ENCODE data around the gene CUL4B. TPM values are rescaled to one million over a fixed set of nuclear protein-coding genes. Genes with fewer than 3 reads are reported as not detected.

Gene CUL4B
- total and polyA plus RNA-seq, 2 donors (not counting 3 experiments of a cell fraction or from before 2014, with no cell fraction given), result 22.2 to 90.0 TPM

GRCh38 chrX:120477453-120477852 lies 83.3 kb downstream of the CUL4B start:
- intact Hi-C loops (cut with micrococcal nuclease) (no loop called here), dilution Hi-C loops (cut with MboI; ENCODE audit: extremely low pct_ligation_motif_present, low sequenced_read_pairs) (no loop called here)
- FAIRE-seq (no peak), DNase-seq (ENCODE audit: low read depth, low spot score) (no peak)
- ChIA-PET POLR2A (no interaction called here), CTCF (interaction anchor here (1.1 to 2.2 kb wide), 3 partner anchors 9 to 264 kb away, joined by 4 to 5 read pairs (median 4); no protein-coding TSS in a partner anchor)
- TF ChIP-seq GATA2 (IDR thresholded peaks at IDR 0.05; ENCODE audit: insufficient read depth, insufficient read length, low read depth, low read length) (no peak), POLR2A (IDR thresholded peaks at IDR 0.05; ENCODE audit: low read depth, low read length) (no peak), JUN (IDR thresholded peaks at IDR 0.05; ENCODE audit: borderline replicate concordance, insufficient read depth, insufficient read length, low read depth) (no peak), MAX (IDR thresholded peaks at IDR 0.05; ENCODE audit: insufficient read depth, insufficient read length) (no peak), MYC (IDR thresholded peaks at IDR 0.05; ENCODE audit: low read depth, low read length) (no peak), EZH2 (IDR thresholded peaks at IDR 0.05; ENCODE audit: borderline replicate concordance, low read depth, low read length, severe bottlenecking) (no peak), CTCF (IDR thresholded peaks at IDR 0.05; ENCODE audit: extremely low read depth in 1 of 2, insufficient read depth in 1 of 2, low read depth in 1 of 2, low read length in 2 of 2) (no peak), FOS (IDR thresholded peaks at IDR 0.05; ENCODE audit: borderline replicate concordance, insufficient read depth, low read length) (no peak), POLR2AphosphoS5 (IDR thresholded peaks at IDR 0.05; ENCODE audit: insufficient read depth, low read depth, low read length) (no peak)
- Histone ChIP-seq H3K9ac (replicated peaks; ENCODE audit: extremely low read depth, insufficient read depth, low read length) (no peak overlapping the region), H2AFZ (ENCODE audit: low read depth, low read length) (no peak overlapping the region), H3K4me2 (ENCODE audit: insufficient read depth, low read length) (no peak overlapping the region), H4K20me1 (replicated peaks; ENCODE audit: control insufficient read depth, extremely low read depth, insufficient read depth, low read length) (no peaks in the 10 kb centered on the region), H3K4me3 (replicated peaks in 1 of 3; ENCODE audit: insufficient read depth in 1 of 3, low read depth in 1 of 3, low read length in 3 of 3) (no peak overlapping the region), H3K27me3 (ENCODE audit: control insufficient read depth in 2 of 2, insufficient read depth in 2 of 2, low read length in 2 of 2) (no peaks in the 10 kb centered on the region), H3K9me1 (replicated peaks; ENCODE audit: control insufficient read depth, extremely low read depth, insufficient read depth, low read length) (no peaks in the 10 kb centered on the region), H3K79me2 (ENCODE audit: control insufficient read depth, insufficient read depth, low read length) (no peaks in the 10 kb centered on the region), H3K4me1 (ENCODE audit: control insufficient read depth, extremely low read depth, insufficient read depth, low read length) (no peaks in the 10 kb centered on the region), H3K36me3 (ENCODE audit: control insufficient read depth in 2 of 2, extremely low read depth in 1 of 2, insufficient read depth in 2 of 2, low read length in 2 of 2) (no peaks in the 10 kb centered on the region), H3K9me3 (replicated peaks; ENCODE audit: control insufficient read depth, insufficient read depth, low read length) (no peaks in the 10 kb centered on the region), H3K27ac (ENCODE audit: insufficient read depth, low read depth, low read length) (no peak overlapping the region)
- no TSS peak for BruUV-seq (replicated peaks)

All from endothelial cell of umbilical vein (primary cell).